ENCODE data around the gene TIMM22. TPM values are rescaled to one million over a fixed set of nuclear protein-coding genes. Genes with fewer than 3 reads are reported as not detected.

Gene TIMM22
- polyA plus RNA-seq, 2 of the 4 experiments (the other 2 are of a cell fraction), result 15.8 to 21.3 TPM

GRCh38 chr17:1039511-1040215 lies 42.7 kb downstream of the TIMM22 start:
- CTCF ChIA-PET, result interaction anchor here (1.1 to 10.3 kb wide), 6 partner anchors 9 to 244 kb away, joined by 3 to 102 read pairs (median 4); partner anchors contain the start of gene TIMM22
- ATAC-seq, result no peak

GRCh38 chr17:1040216-1040600 lies 43.3 kb downstream of the TIMM22 start:
- ATAC-seq (no peak), DNase-seq (ENCODE audit: low read depth in 1 of 2, low spot score in 1 of 2) (no peak), FAIRE-seq (no peak)
- H3K4me2 ChIP-seq, result no peak overlapping the region
- CTCF ChIA-PET, result interaction anchor here (0.7 to 10.3 kb wide), 6 partner anchors 8 to 245 kb away, joined by 3 to 102 read pairs (median 4); partner anchors contain the start of gene TIMM22
- no peak overlapping the region for H3K27ac ChIP-seq
- H3K4me3 ChIP-seq, result no peak overlapping the region
- no peaks in the 10 kb centered on the region for H3K4me1 ChIP-seq
- 85% methylated on average over 13 of the region's 13 CpGs for WGBS (ENCODE audit: missing lambda C conversion rate)
- TF ChIP-seq HOXB13 (CRISPR knock-in tag; IDR thresholded peaks at IDR 0.05; ENCODE audit: low read depth), result no peak
- TF ChIP-seq TP53 (CRISPR knock-in tag; IDR thresholded peaks at IDR 0.05), result no peak
- TF ChIP-seq CHD4 (IDR thresholded peaks at IDR 0.05; ENCODE audit: borderline replicate concordance), result no peak
- TF ChIP-seq EHF (CRISPR knock-in tag; IDR thresholded peaks at IDR 0.05), result no peak
- TF ChIP-seq RNF2 (IDR thresholded peaks at IDR 0.05; ENCODE audit: borderline replicate concordance, low read depth), result no peak
- TF ChIP-seq NR3C1 (IDR thresholded peaks at IDR 0.05), result no peak
- no peak for TF ChIP-seq USF2 (IDR thresholded peaks at IDR 0.05)
- TF ChIP-seq HOXA7 (CRISPR knock-in tag; IDR thresholded peaks at IDR 0.05), result no peak
- TF ChIP-seq EP300 (IDR thresholded peaks at IDR 0.05), result no peak
- no peak for TF ChIP-seq JUNB (IDR thresholded peaks at IDR 0.05)
- POLR2A ChIA-PET, result no interaction called here
- H3K9me3 ChIP-seq, result no peaks in the 10 kb centered on the region

More at GRCh38 chr17:1039511-1040215, 42.7 kb downstream of the TIMM22 start:
- TF ChIP-seq CHD4 (IDR thresholded peaks at IDR 0.05; ENCODE audit: borderline replicate concordance) (no peak), KDM5A (IDR thresholded peaks at IDR 0.05) (no peak), MAFK (IDR thresholded peaks at IDR 0.05; ENCODE audit: partially characterized antibody) (no peak), CBX2 (IDR thresholded peaks at IDR 0.05; ENCODE audit: borderline replicate concordance, low read depth) (no peak), EHMT2 (IDR thresholded peaks at IDR 0.05; ENCODE audit: low read depth) (no peak), CHD2 (IDR thresholded peaks at IDR 0.05; ENCODE audit: low read length, partially characterized antibody) (no peak), ZNF302 (CRISPR knock-in tag; IDR thresholded peaks at IDR 0.05) (no peak), BCL3 (IDR thresholded peaks at IDR 0.05) (no peak), TFCP2L1 (CRISPR knock-in tag; IDR thresholded peaks at IDR 0.05) (no peak), ZSCAN20 (CRISPR knock-in tag; IDR thresholded peaks at IDR 0.05) (no peak), JUN (IDR thresholded peaks at IDR 0.05) (no peak), NPAS2 (CRISPR knock-in tag; IDR thresholded peaks at IDR 0.05; ENCODE audit: borderline replicate concordance) (no peak), E2F6 (IDR thresholded peaks at IDR 0.05; ENCODE audit: borderline replicate concordance, low read depth) (no peak), MAZ (IDR thresholded peaks at IDR 0.05; ENCODE audit: borderline replicate concordance, low read depth, low read length) (no peak), RFX5 (IDR thresholded peaks at IDR 0.05) (no peak), EP300 (IDR thresholded peaks at IDR 0.05) (no peak), FOXS1 (CRISPR knock-in tag; IDR thresholded peaks at IDR 0.05) (no peak), RAD21 (conservative IDR thresholded peaks at IDR 0.05 in 1 of 2, IDR thresholded peaks at IDR 0.05 in 1 of 2) (no peak), HMGXB4 (CRISPR knock-in tag; IDR thresholded peaks at IDR 0.05; ENCODE audit: borderline replicate concordance) (no peak), USF2 (IDR thresholded peaks at IDR 0.05) (no peak)
- H3K4me3 ChIP-seq, result no peak overlapping the region
- no peak for DNase-seq (ENCODE audit: low read depth in 1 of 2, low spot score in 1 of 2)
- 92% methylated on average over 30 of the region's 30 CpGs for WGBS (ENCODE audit: missing lambda C conversion rate)
- no peak for FAIRE-seq
- H3K9me3 ChIP-seq, result no peaks in the 10 kb centered on the region
- POLR2A ChIA-PET, result no interaction called here
- no peak overlapping the region for H3K27ac ChIP-seq
- H3K4me1 ChIP-seq, result no peaks in the 10 kb centered on the region
- H3K4me2 ChIP-seq, result no peak overlapping the region
